Astrocyte (in vitro differentiated cells and primary cell): ENCODE measurements around the gene EXOC3. TPM values are rescaled to one million over a fixed set of nuclear protein-coding genes. Genes with fewer than 3 reads are reported as not detected.
A peak's percentile ranks its signal among the peaks of the same experiment; 100 is the strongest.

Experiments
- DNase-seq: peaks from one replicate; pipeline ENCODE4 v3.0.0-alpha.2; 2010; ENCODE audit warnings: low read depth
- FAIRE-seq: peaks from 2 replicates; lab custom pipeline; 2011; peaks lifted over from hg19 to GRCh38; lab: Jason Lieb, UNC
- H2AFZ ChIP-seq: 2 replicates; pipeline ENCODE4 v1.6.0; 2012; ENCODE audit warnings: low read depth, low read length, inconsistent platforms
- H3K27ac ChIP-seq: 2 replicates; pipeline ENCODE4 v1.5.1; 2011; ENCODE audit warnings: low read depth, low read length, inconsistent platforms
- H3K27me3 ChIP-seq: 2 replicates; pipeline ENCODE4 v1.6.0; 2011; ENCODE audit warnings: low read length, inconsistent platforms; ENCODE audit not compliant: insufficient read depth
- H3K36me3 ChIP-seq: 2 replicates; pipeline ENCODE4 v1.5.1; 2011; ENCODE audit warnings: low read length, inconsistent platforms; ENCODE audit not compliant: insufficient read depth
- H3K4me1 ChIP-seq: 2 replicates; pipeline ENCODE4 v1.5.1; 2011; ENCODE audit warnings: low read length, inconsistent platforms; ENCODE audit not compliant: insufficient read depth
- H3K4me2 ChIP-seq: 2 replicates; pipeline ENCODE4 v1.6.0; 2012; ENCODE audit warnings: low read length, inconsistent platforms
- H3K4me3 ChIP-seq: 2 replicates; pipeline ENCODE4 v1.5.1; 2011; ENCODE audit warnings: low read depth, mild to moderate bottlenecking, low read length, inconsistent platforms; ENCODE audit not compliant: insufficient read depth
- H3K79me2 ChIP-seq: 2 replicates; pipeline ENCODE4 v1.6.0; 2012; ENCODE audit warnings: mild to moderate bottlenecking, low read length, inconsistent platforms; ENCODE audit not compliant: insufficient read depth
- H3K9ac ChIP-seq: 2 replicates; pipeline ENCODE4 v1.6.0; 2012; ENCODE audit warnings: mild to moderate bottlenecking, low read length, inconsistent platforms
- H3K9me3 ChIP-seq: 2 replicates; pipeline ENCODE4 v1.5.1; 2012; ENCODE audit warnings: low read depth, mild to moderate bottlenecking, low read length, inconsistent platforms; ENCODE audit not compliant: insufficient read depth
- H4K20me1 ChIP-seq: 2 replicates; pipeline ENCODE4 v1.6.0; 2012; ENCODE audit warnings: low read length, inconsistent platforms; ENCODE audit not compliant: insufficient read depth
- H3K27ac Mint-ChIP-seq: one replicate; pipeline ENCODE4 v1.8.0; 2021; ENCODE audit warnings: mild to moderate bottlenecking, mixed read lengths; ENCODE audit not compliant: unreplicated experiment
- H3K27me3 Mint-ChIP-seq: one replicate; pipeline ENCODE4 v1.8.0; 2021; ENCODE audit warnings: low read depth, mixed read lengths; ENCODE audit not compliant: unreplicated experiment
- H3K36me3 Mint-ChIP-seq: one replicate; pipeline ENCODE4 v1.8.0; 2021; ENCODE audit warnings: low read depth, mixed read lengths; ENCODE audit not compliant: unreplicated experiment
- H3K4me1 Mint-ChIP-seq: one replicate; pipeline ENCODE4 v1.8.0; 2021; ENCODE audit warnings: low read depth, mixed read lengths; ENCODE audit not compliant: unreplicated experiment
- H3K4me3 Mint-ChIP-seq: one replicate; pipeline ENCODE4 v1.8.0; 2021; ENCODE audit warnings: mild to moderate bottlenecking, moderate library complexity, mixed read lengths; ENCODE audit not compliant: unreplicated experiment
- H3K9me3 Mint-ChIP-seq: one replicate; pipeline ENCODE4 v1.8.0; 2021; ENCODE audit warnings: mild to moderate bottlenecking, mixed read lengths; ENCODE audit not compliant: unreplicated experiment
- CTCF ChIP-seq: IDR thresholded peaks from 2 replicates; pipeline ENCODE4 v1.5.1; 2011; ENCODE audit warnings: low read depth, mild to moderate bottlenecking, inconsistent platforms, low read length, moderate library complexity; ENCODE audit not compliant: insufficient read depth
- EZH2 ChIP-seq: IDR thresholded peaks from 2 replicates; pipeline ENCODE4 v1.6.1; 2012; ENCODE audit warnings: mild to moderate bottlenecking, low read length, inconsistent platforms; ENCODE audit not compliant: insufficient read depth
- total RNA-seq: library from RNA; stranded (reverse); gene quantifications from 2 replicates; pipeline ENCODE4 v1.2.1, GENCODE V29; 2021

EXOC3 gene
- total RNA-seq, 1 donor from 2014 or later: 37.9 TPM

- no peak overlapping the region for H3K4me2 ChIP-seq
- peaks cover 3% of the 10 kb centered on the region for H3K4me1 Mint-ChIP-seq
- TF ChIP-seq EZH2 (no peak), CTCF (peak; percentile 27)
- no peaks in the 10 kb centered on the region for H3K9me3 ChIP-seq
- H2AFZ ChIP-seq: no peak overlapping the region
- peaks cover 3% of the 10 kb centered on the region for H3K4me1 ChIP-seq
- H3K79me2 ChIP-seq: no peaks in the 10 kb centered on the region
- no peak overlapping the region for H3K4me3 Mint-ChIP-seq
- H3K36me3 Mint-ChIP-seq: peaks cover under 1% of the 10 kb centered on the region
- H3K27ac ChIP-seq: no peak overlapping the region
- H3K36me3 ChIP-seq: no peaks in the 10 kb centered on the region
- no peaks in the 10 kb centered on the region for H3K9me3 Mint-ChIP-seq
- no peak overlapping the region for H3K4me3 ChIP-seq
- H3K27ac Mint-ChIP-seq: no peak overlapping the region
- DNase-seq: no peak
- FAIRE-seq: no peak
- no peaks in the 10 kb centered on the region for H3K27me3 ChIP-seq
- peaks cover 5% of the 10 kb centered on the region for H3K27me3 Mint-ChIP-seq
- no peaks in the 10 kb centered on the region for H4K20me1 ChIP-seq
- no peak overlapping the region for H3K9ac ChIP-seq
Measured at GRCh38 chr5:435961-436640, 6.9 kb upstream of the EXOC3 start.

- H3K4me2 ChIP-seq: no peak overlapping the region
- H3K79me2 ChIP-seq: no peaks in the 10 kb centered on the region
- no peak overlapping the region for H2AFZ ChIP-seq
- Mint-ChIP-seq H3K4me1 (peaks cover 3% of the 10 kb centered on the region), H3K36me3 (no peaks in the 10 kb centered on the region), H3K4me3 (no peak overlapping the region), H3K27ac (no peak overlapping the region), H3K27me3 (peaks cover 5% of the 10 kb centered on the region), H3K9me3 (no peaks in the 10 kb centered on the region)
- DNase-seq: no peak
- no peak overlapping the region for H3K4me3 ChIP-seq
- no peak overlapping the region for H3K9ac ChIP-seq
- H3K36me3 ChIP-seq: no peaks in the 10 kb centered on the region
- no peak for FAIRE-seq
- H3K9me3 ChIP-seq: no peaks in the 10 kb centered on the region
- H3K27ac ChIP-seq: no peak overlapping the region
- no peaks in the 10 kb centered on the region for H4K20me1 ChIP-seq
- TF ChIP-seq EZH2 (no peak), CTCF (no peak)
- no peaks in the 10 kb centered on the region for H3K27me3 ChIP-seq
- peaks cover 2% of the 10 kb centered on the region for H3K4me1 ChIP-seq
Measured at GRCh38 chr5:436641-436975, 6.4 kb upstream of the EXOC3 start.

- Mint-ChIP-seq H3K36me3 (no peaks in the 10 kb centered on the region), H3K27me3 (peaks cover 5% of the 10 kb centered on the region), H3K27ac (no peak overlapping the region), H3K9me3 (no peaks in the 10 kb centered on the region), H3K4me1 (peaks cover 6% of the 10 kb centered on the region), H3K4me3 (no peak overlapping the region)
- peaks cover 7% of the 10 kb centered on the region for H3K79me2 ChIP-seq
- no peak for FAIRE-seq
- no peak overlapping the region for H3K9ac ChIP-seq
- H3K36me3 ChIP-seq: no peaks in the 10 kb centered on the region
- no peak overlapping the region for H2AFZ ChIP-seq
- no peaks in the 10 kb centered on the region for H3K27me3 ChIP-seq
- H3K9me3 ChIP-seq: no peaks in the 10 kb centered on the region
- no peak for DNase-seq
- peaks cover 5% of the 10 kb centered on the region for H3K4me1 ChIP-seq
- H3K4me2 ChIP-seq: no peak overlapping the region
- no peaks in the 10 kb centered on the region for H4K20me1 ChIP-seq
- TF ChIP-seq CTCF (no peak), EZH2 (no peak)
- no peak overlapping the region for H3K27ac ChIP-seq
- no peak overlapping the region for H3K4me3 ChIP-seq
Measured at GRCh38 chr5:437281-437771, 5.7 kb upstream of the EXOC3 start.
